Activated gamma-delta T cell treated with anti-CD3 and anti-CD28 coated beads, Interleukin-2, amount 50 U/mL, for 16 hours (primary cell): ENCODE measurements around the gene VHLL.

Source experiments
- DNase-seq: peaks from one replicate; pipeline ENCODE4 v3.0.0-alpha.2; 2020; ENCODE audit warnings: low read depth

Gene VHLL

GRCh38 chr1:156257711-156258110, 41.4 kb downstream of the VHLL start:
- DNase-seq: no peak

GRCh38 chr1:156253634-156254033, 45.5 kb downstream of the VHLL start:
- DNase-seq: no peak

- no peak for DNase-seq
Observed at GRCh38 chr1:156251527-156251926, 47.6 kb downstream of the VHLL start.

- DNase-seq: no peak
Observed at GRCh38 chr1:156249593-156249992, 49.5 kb downstream of the VHLL start.
